GM21526 (cell line): ENCODE data around the gene ZNF497.
"Not testable (repeated sequence)": the region's sequence is repeated elsewhere in the genome, so short reads cannot be mapped to it uniquely, and the experiment has no call there.

Experiments used
- ATAC-seq: cut with Tn5 transposase; IDR thresholded peaks from one replicate; pipeline ENCODE4 v1.9.1; 2021; ENCODE audit warnings: moderate library complexity; ENCODE audit not compliant: unreplicated experiment, low FRiP score

Gene ZNF497

DNA sequence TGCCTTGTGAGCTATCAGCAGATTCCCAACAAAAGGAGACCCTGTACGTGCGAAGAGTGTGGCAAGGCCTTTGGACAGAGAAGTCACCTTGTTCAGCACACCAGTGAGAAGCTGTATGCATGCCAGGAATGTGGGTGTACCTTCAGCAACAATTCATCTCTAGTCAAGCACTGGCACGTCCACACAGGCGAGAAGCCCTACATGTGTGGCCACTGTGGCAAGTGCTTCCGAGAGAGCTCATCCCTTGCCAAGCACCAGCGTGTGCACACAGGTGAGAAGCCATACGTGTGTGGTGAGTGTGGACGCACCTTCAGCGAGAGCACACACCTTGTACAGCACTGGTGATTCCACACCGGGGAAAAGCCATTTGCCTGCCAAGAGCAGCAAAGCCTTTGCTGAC is 43.3 kb downstream of the ZNF497 start:
- ATAC-seq = no peak

DNA sequence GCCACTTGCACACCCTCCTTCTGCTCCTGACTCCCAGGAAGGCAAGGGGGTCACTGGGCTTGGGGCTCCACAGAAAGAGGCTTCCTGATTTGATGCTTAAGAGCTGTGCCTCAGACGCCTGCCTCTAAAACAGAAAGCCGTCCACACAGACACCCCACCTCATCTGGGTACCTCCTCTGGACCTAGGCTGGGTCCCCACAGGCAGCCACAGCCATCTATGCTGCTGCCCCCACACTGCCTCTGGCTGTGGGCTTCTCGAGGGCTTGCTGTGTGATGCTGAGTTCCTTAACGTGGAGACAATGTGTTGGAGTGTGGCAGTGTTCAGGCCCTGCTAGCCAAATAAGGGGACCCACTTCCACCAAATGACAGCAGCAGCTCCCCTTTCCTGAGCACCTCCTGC is 44.3 kb downstream of the ZNF497 start:
- no peak for ATAC-seq

DNA sequence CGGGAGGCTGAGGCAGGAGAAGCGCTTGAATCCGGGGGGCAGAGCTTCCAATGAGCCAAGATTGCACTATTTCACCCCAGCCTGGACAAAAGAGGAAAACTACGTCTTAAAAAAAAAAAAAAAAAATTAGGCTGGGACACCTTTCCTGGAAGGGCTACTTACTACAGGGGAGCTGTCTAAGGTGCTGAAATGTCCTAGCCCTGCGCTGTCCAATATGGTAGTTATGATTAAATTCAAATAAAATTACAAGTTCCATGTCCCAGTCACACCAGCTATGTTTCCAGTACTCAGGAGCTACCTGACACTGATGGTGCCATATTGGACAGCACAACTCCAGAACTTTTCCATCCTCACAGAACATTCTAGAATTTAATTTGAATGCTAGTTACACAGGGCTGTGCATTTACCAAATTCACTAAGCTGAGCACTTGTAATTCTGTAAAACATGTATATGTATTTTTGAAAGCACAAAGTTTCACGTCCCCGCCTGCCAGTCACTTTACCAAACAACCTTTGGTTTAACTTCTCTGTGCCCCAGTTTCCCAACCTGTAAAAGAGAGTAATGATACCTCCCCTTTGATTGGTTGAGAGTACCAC is 45.0 kb downstream of the ZNF497 start:
- no peak for ATAC-seq

DNA sequence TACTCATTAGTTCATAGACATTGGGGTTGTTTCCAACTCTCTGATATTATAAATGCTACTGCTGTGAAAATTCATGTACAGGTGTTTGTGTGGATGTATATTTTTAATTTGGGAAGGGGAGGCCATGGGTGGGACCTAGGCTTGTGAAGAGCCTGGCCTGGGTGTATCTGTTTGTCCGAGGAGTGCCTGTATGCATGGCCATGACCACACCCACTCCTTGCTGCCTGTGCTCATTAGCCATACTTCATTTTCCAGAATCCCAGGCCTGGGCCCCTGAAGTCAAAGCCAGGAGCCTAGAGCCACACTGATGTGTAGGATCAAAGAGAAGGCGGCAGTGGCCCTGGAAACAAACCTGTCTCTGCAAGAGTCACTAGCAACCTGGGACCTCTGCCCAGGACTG is 47.0 kb downstream of the ZNF497 start:
- ATAC-seq = no peak

DNA sequence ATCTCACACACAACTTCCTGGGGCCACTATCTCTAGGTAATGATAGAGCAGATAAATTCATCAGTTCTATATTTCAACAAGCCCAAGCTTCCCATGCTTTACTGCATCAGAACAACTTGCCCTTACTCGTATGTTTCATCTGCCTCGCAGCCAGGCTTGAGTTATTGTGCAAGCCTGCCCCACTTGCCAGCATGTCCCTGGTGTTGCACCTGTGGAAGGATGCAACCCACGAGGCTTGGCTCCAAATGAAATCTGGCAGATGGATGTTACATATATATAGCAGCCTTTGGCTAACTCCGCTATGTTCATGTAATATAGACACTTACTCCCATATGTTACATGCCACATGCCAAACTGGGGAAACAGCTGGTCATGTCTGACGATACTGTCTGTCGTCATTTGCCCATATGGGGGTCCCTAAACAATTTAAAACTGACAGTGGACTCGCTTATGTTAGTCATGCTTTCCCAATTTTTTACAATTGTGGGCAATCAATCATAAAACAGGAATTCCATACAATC is 51.1 kb downstream of the ZNF497 start:
- ATAC-seq = no peak

DNA sequence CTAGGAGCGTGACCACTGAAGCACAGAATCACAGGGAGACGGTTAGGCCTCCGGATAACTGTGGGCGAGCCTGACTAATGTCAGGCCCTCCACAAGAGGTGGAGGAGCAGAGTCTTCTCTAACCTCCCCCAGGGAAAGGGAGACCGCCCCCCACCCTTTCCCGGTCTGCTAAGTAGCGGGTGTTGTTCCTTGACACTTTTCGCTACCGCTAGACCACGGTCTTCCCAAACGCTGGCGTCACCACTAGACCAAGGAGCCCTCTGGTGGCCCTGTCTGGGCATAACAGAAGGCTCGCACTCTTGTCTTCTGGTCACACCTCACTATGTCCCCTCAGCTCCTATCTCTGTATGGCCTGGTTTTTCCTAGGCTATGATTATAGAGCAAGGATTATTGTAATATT is 51.9 kb downstream of the ZNF497 start:
- ATAC-seq = not testable (repeated sequence)

DNA sequence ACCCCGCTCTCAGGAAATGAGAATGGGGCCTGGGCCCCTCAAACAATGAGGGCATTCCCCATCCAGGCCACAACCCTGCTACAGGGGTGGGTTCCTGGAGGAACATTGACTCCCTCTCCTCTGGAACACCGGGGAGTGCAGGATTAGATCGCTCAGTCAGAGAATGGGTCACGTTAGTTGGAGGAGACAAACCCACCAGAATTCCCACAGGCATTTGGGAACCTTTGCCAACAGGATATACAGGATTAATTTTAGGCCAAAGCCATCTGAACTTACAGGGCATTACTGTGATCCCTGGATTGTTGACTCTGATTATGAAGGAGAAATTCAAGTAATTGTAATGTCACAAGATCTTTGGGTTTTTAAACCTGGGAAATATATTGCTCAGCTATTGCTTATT is 54.8 kb downstream of the ZNF497 start:
- ATAC-seq = no peak

DNA sequence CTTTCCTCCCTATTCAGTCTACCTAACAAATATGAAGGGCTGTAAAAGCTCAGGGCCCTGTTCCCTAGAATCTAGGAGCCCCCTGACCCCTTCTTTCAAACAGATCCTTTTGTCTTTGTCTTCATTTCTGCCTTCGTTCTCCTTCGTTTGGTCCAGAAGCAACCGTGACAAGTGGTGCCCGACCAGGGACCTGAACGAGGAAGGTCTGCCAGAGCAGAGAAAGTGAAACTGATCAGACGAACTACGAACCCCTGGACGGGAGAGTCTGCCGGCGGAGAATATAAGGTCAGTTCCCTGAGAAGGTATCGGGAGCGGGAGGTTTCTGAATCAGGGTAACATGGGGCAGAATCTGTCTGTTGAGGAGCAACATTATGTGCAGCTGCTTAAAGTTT is 56.6 kb downstream of the ZNF497 start:
- no peak for ATAC-seq

DNA sequence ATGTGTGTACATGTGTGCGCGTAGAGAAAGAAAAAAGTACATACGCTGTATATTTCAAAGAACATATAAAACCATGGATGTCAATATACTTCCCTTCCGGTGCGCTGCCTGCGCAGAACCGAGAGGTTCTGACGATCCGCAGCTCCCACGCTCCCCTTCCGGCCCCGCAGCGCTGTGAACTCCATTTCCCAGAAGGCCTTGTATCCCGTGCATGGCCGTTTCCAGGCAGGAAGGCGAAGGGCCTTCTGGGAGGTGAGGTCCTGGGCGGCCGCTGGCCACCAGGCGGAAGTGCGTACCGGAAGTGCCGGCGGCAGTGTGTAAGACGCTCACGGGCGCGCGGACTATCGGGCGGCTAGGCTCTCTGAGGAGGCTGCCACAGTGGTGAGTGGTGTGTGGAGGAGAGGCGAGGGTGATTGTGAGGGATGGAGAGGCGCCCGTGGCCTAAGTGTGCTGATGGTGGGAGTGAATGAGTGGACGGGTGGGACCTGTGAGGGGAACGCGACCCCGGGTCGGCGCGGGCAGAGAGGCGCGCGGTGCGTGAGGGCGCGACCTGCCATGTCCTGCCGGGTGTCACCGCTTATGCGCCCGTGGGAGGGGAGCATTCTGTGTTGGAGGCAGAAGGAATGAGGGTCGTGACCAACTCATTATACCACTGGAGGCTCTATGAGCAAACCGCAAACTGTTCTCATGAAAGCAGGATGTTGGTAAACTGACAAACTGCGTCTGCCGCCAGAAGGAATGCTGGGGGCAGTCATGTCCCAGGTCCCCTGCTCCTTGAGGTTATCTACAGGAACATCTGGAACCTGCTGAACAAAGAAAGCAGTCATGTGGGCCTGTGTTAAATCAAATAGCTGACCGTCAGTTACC is 57.3 kb downstream of the ZNF497 start, which contains the start of gene ERVK3-1:
Gene ERVK3-1 (plus strand): TSS at position 313 of the 867 bp plus-strand sequence. CDS start 6,792 bp downstream, outside the sequence.
- ATAC-seq = peak; percentile 96

DNA sequence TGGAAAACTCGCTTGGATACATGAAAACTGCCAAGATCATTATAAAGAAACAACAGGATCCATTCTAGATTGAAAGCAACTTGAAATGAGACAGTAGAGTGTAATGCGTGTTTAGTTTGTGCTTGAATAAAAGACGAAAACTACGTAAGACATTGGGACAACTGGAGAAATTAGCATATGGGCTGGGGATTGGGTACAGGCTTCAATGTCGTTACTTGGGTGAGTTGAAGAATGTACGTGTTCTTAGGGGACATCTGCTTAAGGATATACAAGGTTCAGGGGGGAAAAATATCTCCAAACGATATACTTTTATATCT is 57.8 kb downstream of the ZNF497 start:
- no peak for ATAC-seq
